Suppressor macrophage treated with lipopolysaccharide for 4 hours (primary cell): ENCODE results near the gene NLRP9.

Experiments
- DNase-seq: peaks from one replicate; pipeline ENCODE4 v3.0.0-alpha.2; 2020

Gene NLRP9

GRCh38 chr19:55702131-55702627 is 36.0 kb downstream of the NLRP9 start:
- DNase-seq: no peak

DNA sequence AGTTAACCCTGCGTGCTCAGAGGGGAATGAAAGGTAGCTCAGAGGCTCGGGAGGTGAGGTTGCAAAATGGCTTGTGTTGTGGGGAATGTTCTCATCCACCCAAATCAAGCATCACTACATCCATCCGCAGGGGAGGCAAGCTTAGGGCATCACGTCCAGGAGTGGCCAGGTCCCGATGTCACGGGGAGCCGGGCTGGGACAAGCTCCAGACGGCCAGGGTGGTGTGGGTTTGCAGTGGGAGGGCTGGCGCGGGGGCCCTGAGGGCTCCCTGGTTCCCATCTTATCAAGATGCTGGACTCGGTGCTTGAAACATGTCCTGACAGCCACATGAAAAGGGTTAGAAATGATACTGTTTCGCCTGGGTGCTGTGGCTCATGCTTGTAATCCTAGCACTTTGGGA is 37.4 kb downstream of the NLRP9 start:
- DNase-seq: no peak

- no peak for DNase-seq
Measured at GRCh38 chr19:55699221-55699620, 39.0 kb downstream of the NLRP9 start.

GRCh38 chr19:55698256-55698655 is 39.9 kb downstream of the NLRP9 start:
- DNase-seq: no peak

DNA sequence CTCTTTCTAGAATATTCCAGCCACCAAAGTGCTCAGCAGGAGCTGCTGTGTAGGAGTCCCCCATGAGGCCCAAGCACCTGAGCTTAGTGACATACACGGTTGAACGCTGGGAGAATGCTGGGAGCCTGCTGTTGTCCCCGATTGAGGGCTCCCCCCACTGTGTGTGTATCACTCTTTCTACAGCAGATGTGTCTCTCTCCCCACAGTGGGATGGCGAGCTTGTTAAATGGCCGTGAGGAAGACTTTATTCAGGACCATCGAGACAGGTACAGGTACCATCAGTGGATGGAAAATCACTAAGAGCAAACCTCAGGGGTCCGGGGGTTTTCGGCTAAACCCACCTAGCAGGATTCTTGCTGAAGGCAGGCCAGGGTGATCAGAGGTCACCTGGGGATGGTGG is 40.5 kb downstream of the NLRP9 start:
- DNase-seq: no peak

DNA sequence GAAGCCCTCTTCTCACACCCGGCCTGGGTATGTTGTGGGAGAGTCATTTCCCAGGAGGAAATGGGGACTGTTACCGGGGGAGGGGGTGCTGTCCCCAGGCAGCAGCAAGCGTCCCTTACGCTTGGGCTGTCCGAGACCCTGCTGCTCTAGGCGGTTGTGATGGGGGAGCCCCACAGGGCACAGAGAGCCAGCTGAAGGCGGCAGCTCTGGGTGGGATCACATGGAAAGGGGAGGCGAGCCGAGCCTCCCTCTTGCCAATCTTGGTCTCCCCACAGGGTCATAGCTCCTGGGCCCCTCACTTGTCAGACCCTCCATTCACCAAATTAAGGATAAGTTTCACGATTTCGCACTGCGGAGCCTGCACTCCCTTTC is 41.1 kb downstream of the NLRP9 start:
- DNase-seq: no peak

- DNase-seq: no peak
Measured at GRCh38 chr19:55696301-55697068, 41.7 kb downstream of the NLRP9 start.

DNA sequence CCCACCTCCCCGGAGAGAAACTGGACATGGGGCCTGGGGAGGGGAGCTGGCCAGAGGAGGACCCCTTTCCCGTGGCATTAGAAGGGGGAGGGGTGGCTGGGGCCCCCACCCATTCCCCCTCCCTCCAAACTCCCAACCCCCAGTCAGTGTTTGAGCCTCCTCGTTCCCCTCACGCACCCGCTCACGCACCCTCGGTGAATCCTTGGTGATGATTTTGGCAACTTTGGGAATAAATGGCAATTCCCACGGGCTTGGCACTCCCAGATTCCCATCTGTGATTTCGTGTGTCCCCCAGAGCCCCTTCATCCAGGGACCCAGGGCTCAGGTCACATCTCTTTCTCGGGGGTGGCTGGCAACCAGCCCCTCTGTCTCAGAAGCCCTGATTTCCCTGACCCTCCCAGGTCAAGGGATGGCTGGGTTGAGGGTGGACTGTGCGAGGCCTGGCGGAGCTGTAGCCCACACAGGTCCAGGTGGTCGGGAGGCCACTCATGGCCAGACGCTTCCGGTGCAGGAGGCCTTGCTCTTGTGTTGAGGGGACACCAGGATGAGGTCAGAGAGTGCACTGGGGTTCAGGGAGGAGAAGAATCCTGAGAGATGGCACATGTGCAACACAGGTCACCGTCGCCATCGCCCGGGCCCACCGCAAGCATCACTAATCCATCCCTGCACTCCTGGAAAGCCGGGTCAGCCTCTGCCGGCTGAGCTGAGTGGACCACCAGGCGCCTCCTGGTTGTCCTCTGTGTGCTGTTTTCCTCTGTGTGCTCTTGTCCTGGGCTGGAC is 42.5 kb downstream of the NLRP9 start:
- DNase-seq: no peak

- no peak for DNase-seq
Measured at GRCh38 chr19:55694656-55695491, 43.3 kb downstream of the NLRP9 start.

- no peak for DNase-seq
Measured at GRCh38 chr19:55694241-55694655, 44.0 kb downstream of the NLRP9 start.

DNA sequence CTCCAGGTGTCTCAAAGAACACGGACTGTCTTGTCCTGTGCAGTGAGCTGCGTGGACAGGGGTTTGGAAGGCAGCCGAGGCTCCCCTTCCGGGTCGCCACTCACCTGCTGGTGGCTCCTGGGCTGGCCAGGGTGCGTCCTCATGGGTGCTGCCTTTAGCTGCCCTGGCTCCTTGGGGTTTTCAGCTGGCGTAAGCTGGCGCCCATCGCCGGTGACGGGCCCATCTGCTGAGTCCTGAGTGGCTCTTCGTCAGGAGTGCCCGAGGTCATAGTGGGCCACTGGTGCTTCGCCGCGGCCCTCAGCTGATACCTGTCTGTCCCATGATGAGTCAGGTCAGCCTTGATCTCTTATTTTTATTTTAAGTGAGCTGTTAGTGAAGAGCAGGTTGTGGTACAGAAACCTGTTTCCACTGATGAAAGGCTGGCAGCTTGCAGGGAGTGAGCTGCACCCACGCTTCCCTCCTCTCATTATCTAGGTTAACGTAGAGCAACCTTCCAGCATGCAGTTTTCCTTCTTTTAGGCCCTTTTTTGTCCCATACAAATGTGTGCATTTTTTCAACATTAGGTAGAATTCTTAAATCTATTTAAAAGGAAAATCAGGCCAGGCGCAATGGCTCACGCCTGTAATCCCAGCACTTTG is 44.7 kb downstream of the NLRP9 start:
- no peak for DNase-seq

DNA sequence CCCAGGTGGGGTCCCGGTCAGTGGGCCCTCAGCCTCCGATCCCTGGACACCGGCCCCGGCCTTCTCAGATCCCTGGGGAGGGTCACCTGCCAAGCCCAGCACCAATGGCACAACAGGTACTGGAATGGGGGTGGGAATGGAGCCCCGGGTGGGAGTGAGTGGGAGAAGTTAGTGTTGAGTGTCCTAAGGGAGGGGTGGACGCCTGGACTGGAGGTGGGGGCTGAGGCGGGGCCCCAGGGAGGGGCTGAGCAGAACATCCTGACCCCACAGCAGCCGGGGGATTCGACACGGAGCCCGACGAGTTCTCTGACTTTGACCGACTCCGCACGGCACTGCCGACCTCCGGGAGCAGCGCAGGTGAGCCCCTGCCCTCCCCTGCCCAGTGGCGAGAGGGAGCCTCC is 45.5 kb downstream of the NLRP9 start:
- DNase-seq: no peak

GRCh38 chr19:55691561-55692481 is 46.4 kb downstream of the NLRP9 start:
- no peak for DNase-seq

DNA sequence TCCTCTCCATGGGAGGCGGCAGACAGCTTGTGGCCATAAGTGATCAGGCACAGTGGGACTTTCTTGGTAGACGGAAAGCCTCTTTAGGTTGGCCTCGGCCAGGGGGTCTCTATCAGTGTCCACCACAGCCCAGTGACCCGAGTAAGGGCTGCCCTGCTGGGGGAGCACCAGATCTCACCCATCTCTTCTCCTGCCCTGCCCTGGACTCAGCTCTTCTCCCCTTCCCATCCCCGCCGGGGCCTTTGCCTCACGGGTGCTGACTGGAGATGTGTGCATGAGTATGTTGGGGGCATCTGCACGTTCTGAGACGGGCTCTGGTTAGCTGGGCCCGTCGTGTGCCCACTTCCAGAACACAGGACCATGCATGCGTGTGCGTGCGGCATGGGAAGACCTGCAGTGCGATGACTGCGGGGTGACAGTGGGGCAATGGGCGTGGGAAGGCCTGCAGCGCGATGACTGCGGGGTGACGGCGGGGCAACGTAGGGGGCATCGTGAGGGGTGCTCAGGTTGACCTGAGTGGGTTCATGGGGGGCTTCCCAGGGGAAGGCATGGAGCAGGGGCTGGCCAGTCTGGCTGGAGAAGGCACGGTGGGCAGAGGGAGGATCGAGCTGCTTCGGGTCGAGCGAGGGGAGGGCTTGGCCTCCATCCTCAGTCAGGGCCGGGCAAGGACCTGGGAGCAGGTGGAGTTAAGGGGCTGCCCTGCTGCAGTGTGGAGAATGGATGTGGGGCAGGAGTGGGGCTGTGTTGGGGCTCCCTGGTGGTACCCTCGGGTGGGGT is 47.2 kb downstream of the NLRP9 start:
- no peak for DNase-seq

DNA sequence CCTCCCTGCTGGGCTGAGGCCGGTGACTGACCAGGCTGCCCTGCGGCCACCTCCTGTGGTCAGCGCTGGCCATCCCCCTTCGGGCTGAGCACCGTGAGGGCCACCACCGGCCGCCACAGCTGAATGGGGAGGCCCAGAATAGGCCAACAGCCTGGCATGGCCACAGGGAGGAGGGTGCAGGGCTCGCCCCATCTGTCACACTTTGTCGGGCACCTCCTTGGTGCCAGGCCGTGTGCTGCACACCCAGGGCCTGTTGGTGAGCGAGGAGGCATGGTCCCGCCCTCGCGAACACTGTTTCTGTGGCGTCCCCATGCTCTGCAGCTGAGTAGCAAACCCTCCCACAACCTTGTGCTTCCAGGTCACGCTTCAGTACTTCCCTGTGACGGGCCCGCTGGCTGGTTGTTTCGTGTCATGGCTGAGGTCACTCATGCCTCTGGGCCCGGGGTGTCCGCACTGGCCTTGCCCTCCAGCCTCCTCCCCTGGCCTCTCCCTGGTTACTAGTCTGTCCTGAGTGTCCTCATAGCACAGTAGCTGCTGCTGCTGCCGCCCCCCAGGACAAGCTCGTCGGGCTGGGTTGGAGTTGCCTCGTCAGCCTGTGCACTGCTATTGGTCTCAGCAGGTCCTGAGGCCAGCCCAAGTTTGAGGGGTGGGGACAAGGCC is 48.0 kb downstream of the NLRP9 start:
- DNase-seq: no peak

DNA sequence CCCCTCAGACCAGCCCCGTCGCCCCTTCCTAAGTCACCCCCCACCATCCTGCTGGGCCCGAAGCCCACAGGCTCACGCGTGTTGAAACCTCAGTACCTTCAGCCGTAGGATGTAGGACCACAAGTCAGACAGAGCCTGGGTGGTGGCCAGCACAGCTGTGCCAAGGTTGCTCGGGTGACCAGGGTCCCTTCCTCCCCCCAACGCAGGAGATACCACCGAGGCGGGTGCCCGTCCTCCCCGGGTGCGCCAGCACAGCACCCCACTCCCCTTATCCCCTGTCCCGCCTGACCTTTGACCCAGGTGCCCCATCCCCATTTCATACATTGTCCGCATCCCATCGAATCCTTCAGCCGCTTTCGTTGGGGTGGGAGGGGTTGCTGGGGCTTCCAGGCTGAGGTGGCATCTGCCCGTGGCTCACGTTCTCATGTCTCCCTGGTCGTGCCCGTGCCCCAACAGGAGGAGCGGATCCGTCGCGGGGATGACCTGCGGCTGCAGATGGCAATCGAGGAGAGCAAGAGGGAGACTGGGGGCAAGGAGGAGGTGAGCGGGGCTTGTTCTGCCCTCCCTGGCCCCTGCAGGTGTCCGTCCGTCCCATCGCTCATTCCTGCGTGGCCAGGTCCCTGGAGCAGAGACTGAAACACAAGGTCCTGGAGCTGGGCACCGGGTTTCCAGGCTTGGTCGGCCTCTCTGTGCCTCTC is 48.6 kb downstream of the NLRP9 start:
- no peak for DNase-seq

DNA sequence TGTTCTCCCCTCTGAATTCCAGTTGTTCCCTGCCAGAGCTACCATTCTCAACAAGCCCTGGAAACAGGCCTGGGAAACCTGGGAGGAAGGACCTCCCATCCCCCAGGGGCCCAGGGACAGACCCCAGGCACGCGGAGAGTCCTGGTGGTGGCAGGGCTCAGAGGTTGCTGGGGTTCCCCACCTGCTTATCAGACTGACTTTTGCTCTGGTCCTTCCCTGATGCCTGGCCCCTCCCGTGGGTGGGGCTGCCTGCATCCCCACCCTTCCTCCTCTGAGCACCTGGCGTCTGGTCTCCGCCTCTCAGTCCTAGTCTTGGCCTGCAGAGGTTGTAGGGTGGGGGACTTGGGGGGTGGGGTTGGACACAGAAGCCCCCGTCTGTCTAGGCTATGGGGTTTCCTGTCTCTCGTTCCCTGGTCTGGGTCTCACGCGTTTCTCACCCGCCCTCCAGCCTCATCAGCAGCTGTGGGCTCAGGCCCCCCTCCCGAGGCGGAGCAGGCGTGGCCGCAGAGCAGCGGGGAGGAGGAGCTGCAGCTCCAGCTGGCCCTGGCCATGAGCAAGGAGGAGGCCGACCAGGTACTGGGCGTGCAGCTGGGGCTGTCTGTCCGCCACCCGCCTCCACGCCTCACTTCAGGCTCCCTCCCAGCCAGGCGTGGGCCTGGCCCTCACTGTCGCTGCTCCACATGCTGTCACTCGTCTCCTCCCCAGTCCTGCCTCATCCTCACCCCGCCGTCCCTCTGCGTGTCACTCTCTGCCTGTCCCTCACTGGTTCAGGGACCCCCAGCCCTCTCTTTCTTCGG is 49.6 kb downstream of the NLRP9 start:
- DNase-seq: no peak

GRCh38 chr19:55687281-55688201 is 50.7 kb downstream of the NLRP9 start:
- DNase-seq: no peak
